ENCODE results near the gene MAP4K3.

MAP4K3 gene

GRCh38 chr2:39436592-39437521 is at the start of gene MAP4K3:
Gene MAP4K3, minus strand, starts transcription at chr2:39437285. Its CDS starts 298 bp downstream, at chr2:39436987.
- peak; percentile 95 for DNase-seq

GRCh38 chr2:39486071-39486470 is 49.0 kb upstream of the MAP4K3 start:
- no peak for DNase-seq

- DNase-seq = no peak
Observed at GRCh38 chr2:39484620-39485495, 47.8 kb upstream of the MAP4K3 start.

- peak; percentile 1 for DNase-seq
Observed at GRCh38 chr2:39484206-39484605, 47.1 kb upstream of the MAP4K3 start.

GRCh38 chr2:39483534-39483933 is 46.4 kb upstream of the MAP4K3 start:
- no peak for DNase-seq

GRCh38 chr2:39481611-39482010 is 44.5 kb upstream of the MAP4K3 start:
- peak; percentile 17 for DNase-seq

- no peak for DNase-seq
Observed at GRCh38 chr2:39479696-39480095, 42.6 kb upstream of the MAP4K3 start.

- DNase-seq = no peak
Observed at GRCh38 chr2:39479053-39479670, 42.1 kb upstream of the MAP4K3 start.

GRCh38 chr2:39476524-39476923 is 39.4 kb upstream of the MAP4K3 start:
- no peak for DNase-seq

GRCh38 chr2:39475006-39475405 is 37.9 kb upstream of the MAP4K3 start:
- no peak for DNase-seq

- DNase-seq = no peak
Observed at GRCh38 chr2:39470580-39470979, 33.5 kb upstream of the MAP4K3 start.

- DNase-seq = no peak
Observed at GRCh38 chr2:39469807-39470206, 32.7 kb upstream of the MAP4K3 start.

- no peak for DNase-seq
Observed at GRCh38 chr2:39468579-39469451, 31.7 kb upstream of the MAP4K3 start.

- DNase-seq = no peak
Observed at GRCh38 chr2:39466311-39466710, 29.2 kb upstream of the MAP4K3 start.

GRCh38 chr2:39464864-39465263 is 27.8 kb upstream of the MAP4K3 start:
- DNase-seq = no peak

- no peak for DNase-seq
Observed at GRCh38 chr2:39455826-39456225, 18.7 kb upstream of the MAP4K3 start.

- DNase-seq = no peak
Observed at GRCh38 chr2:39452396-39452795, 15.3 kb upstream of the MAP4K3 start.

GRCh38 chr2:39451954-39452353 is 14.9 kb upstream of the MAP4K3 start:
- no peak for DNase-seq

GRCh38 chr2:39448169-39448502 is 11.1 kb upstream of the MAP4K3 start:
- DNase-seq = no peak

- DNase-seq = no peak
Observed at GRCh38 chr2:39447266-39448168, 10.4 kb upstream of the MAP4K3 start.

GRCh38 chr2:39445934-39446333 is 8.8 kb upstream of the MAP4K3 start:
- no peak for DNase-seq

Measured in NCI-H69 (cell line).